Right atrium auricular region (tissue), 2 donors: Measurements from ENCODE around the gene B3GAT3. TPM values are rescaled to one million over a fixed set of nuclear protein-coding genes. Genes with fewer than 3 reads are reported as not detected.
"Not testable (repeated sequence)": the region's sequence is repeated elsewhere in the genome, so short reads cannot be mapped to it uniquely, and the experiment has no call there.

ENCODE experiments used
- DNase-seq: peaks from one replicate; pipeline ENCODE4 v3.0.0-alpha.2; 2019; ENCODE audit warnings: low spot score
- H3K27ac ChIP-seq, 2 donors: fragments of 200-600 bp; sonication (generic); 1 replicate in 1 of 2; 2 replicates in 1 of 2; pipeline ENCODE4 v1.5.1; 2016 to 2019
- H3K27me3 ChIP-seq, 2 donors: fragments of 200-600 bp; sonication (generic); one replicate each; pipeline versions ENCODE4 v1.5.1 to v1.6.0; 2017 to 2019
- H3K36me3 ChIP-seq: fragments of 200-600 bp; sonication (generic); one replicate; pipeline ENCODE4 v1.5.1; 2016
- H3K4me1 ChIP-seq, 2 donors: fragments of 200-600 bp; sonication (generic); one replicate each; pipeline versions ENCODE4 v1.5.1 to v1.6.0; 2017 to 2019
- H3K4me3 ChIP-seq, 2 donors: fragments of 200-600 bp; sonication (generic); 1 replicate in 1 of 2; 2 replicates in 1 of 2; pipeline ENCODE4 v1.5.1; 2017 to 2019; ENCODE audit warnings: mild to moderate bottlenecking in 1 of 2, moderate library complexity in 1 of 2
- H3K9me3 ChIP-seq, 2 donors: fragments of 200-600 bp; sonication (generic); one replicate each; pipeline ENCODE4 v1.5.1; 2019
- total RNA-seq, 2 donors: library from RNA; depleted of rRNA; stranded (reverse); fragments of >200 nt; gene quantifications; one replicate each; pipeline ENCODE4 v1.1.0, GENCODE V29; 2016
- TF ChIP-seq, protein P1 (sequence below), 2 donors: fragments of 200-600 bp; sonication (generic); IDR thresholded peaks; one replicate each; pipeline ENCODE4 v1.5.1; 2019; ENCODE audit warnings: antibody characterized with exemption in 2 of 2

Gene B3GAT3
- total RNA-seq, 2 donors from 2014 or later, result 12.7 to 14.0 TPM

DNA sequence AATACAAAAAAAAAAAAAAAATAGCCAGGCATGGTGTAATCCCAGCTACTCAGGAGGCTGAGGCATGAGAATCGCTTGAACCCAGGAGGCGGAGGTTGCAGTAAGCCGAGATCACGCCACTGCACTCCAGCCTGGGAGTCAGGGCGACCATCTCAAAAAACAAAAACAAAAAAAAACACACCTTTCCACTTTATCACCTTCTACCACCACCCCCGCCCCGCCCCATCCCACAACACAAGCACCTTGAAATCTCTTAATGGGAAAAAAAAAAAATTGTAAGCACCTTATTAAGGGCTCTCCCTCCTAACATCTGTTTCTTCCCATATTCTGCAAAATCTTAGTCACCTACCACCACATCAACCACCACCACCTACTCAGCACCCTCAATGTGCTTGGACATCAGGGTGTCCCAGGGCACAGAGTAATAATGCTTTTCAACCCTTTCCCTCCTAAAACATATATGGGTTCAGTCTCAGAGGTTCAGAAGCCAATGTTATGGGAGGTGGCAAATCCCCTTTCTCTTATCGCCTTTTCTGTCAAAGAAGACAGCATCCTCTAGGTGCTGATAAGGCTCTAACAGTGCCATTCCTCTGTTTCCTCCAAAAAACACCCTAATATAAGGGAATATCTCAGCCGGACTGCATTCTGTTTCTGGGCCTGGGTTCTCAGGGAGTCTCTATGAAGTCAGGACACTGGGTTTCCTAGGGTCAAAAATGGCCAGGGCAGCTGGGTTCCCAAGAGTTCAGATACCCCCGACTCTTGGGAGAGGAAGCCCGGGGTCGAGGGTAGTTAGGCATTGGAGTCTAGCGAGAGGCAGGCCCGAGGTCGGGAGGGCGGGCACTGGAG lies 30.6 kb upstream of the B3GAT3 start:
- no peak for DNase-seq
- TF ChIP-seq, protein P1, sequence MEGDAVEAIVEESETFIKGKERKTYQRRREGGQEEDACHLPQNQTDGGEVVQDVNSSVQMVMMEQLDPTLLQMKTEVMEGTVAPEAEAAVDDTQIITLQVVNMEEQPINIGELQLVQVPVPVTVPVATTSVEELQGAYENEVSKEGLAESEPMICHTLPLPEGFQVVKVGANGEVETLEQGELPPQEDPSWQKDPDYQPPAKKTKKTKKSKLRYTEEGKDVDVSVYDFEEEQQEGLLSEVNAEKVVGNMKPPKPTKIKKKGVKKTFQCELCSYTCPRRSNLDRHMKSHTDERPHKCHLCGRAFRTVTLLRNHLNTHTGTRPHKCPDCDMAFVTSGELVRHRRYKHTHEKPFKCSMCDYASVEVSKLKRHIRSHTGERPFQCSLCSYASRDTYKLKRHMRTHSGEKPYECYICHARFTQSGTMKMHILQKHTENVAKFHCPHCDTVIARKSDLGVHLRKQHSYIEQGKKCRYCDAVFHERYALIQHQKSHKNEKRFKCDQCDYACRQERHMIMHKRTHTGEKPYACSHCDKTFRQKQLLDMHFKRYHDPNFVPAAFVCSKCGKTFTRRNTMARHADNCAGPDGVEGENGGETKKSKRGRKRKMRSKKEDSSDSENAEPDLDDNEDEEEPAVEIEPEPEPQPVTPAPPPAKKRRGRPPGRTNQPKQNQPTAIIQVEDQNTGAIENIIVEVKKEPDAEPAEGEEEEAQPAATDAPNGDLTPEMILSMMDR (IDR thresholded peaks at IDR 0.05), result no peak

DNA sequence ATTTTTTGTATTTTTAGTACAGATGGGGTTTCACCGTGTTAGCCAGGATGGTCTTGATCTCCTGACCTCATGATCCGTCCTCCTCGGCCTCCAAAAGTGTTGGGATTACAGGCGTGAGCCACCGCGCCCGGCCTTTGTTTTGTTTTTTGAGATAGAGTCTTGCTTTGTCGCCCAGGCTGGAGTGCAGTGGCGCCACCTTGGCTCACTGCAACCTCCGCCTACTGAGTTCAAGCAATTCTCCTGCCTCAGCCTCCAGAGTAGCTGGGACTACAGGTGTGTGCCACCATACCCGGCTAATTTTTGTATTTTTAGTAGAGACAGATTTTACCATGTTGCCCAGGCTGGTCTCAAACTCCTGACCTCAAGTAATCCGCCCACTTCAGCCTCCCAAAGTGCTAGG lies 28.5 kb upstream of the B3GAT3 start:
- Histone ChIP-seq H3K4me1 (peaks cover 0 to 29% of the 10 kb centered on the region in 2 donors), H3K36me3 (peaks cover 20% of the 10 kb centered on the region)
- H3K27ac ChIP-seq, H3K9me3 ChIP-seq, H3K4me3 ChIP-seq, H3K27me3 ChIP-seq, DNase-seq: not testable (repeated sequence)

More for the DNA sequence above, 30.6 kb upstream of the B3GAT3 start:
- Histone ChIP-seq H3K36me3 (peaks cover 20% of the 10 kb centered on the region), H3K9me3 (no peaks in the 10 kb centered on the region), H3K4me3 (peak overlapping the region; percentile 91 to 93), H3K27me3 (no peaks in the 10 kb centered on the region), H3K4me1 (peaks cover 0 to 15% of the 10 kb centered on the region in 2 donors), H3K27ac (peak overlapping the region; percentile 89 to 90)

DNA sequence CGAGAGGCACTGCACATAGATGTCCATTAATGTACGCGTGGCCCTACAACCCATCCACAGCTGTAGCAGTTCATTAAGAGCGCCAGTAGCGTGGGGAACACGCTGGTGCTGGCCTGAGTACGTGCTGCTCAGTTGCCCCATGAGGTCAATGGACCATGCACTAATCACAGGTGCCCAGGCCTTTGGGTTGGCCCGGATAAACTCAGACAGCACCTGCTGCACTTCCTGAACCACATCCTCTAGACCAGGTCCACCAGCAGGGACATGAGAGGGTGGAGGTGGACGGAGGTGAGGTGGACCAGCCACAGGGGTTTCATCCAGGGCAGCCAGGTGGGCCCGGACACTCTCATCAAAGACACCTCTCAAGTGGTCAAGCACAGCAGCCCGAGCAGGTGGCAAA lies 27.7 kb upstream of the B3GAT3 start:
- TF ChIP-seq, protein P1 (IDR thresholded peaks at IDR 0.05), result no peak
- Histone ChIP-seq H3K9me3 (no peaks in the 10 kb centered on the region), H3K4me3 (no peak overlapping the region), H3K27me3 (no peaks in the 10 kb centered on the region), H3K27ac (no peak overlapping the region), H3K36me3 (peaks cover 20% of the 10 kb centered on the region), H3K4me1 (peaks cover 0 to 37% of the 10 kb centered on the region in 2 donors)
- no peak for DNase-seq

DNA sequence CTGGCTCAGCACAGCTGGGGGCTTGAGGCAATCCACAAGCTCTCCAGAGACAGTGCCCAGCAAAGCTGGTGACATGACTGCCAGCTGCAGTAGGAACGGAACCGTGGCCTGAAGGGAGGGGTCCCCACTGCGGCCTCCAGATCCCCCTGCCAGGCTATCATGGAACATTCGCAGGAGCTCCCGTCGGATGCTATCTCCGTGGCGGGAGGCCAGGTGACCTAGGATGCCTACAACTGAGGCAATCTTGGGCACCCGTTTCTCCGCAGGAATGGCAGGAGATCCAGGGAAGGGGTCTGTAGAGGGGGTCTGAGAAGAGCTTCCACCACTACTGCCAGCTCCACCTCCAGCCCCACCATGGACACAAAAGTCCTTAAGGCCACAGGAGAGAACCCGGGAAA lies 27.2 kb upstream of the B3GAT3 start:
- DNase-seq, result no peak
- H3K27ac ChIP-seq, result no peak overlapping the region
- peaks cover 20% of the 10 kb centered on the region for H3K36me3 ChIP-seq
- TF ChIP-seq, protein P1 (IDR thresholded peaks at IDR 0.05), result no peak
- no peaks in the 10 kb centered on the region for H3K9me3 ChIP-seq
- no peak overlapping the region for H3K4me3 ChIP-seq
- H3K4me1 ChIP-seq, result peaks cover 0 to 42% of the 10 kb centered on the region in 2 donors
- no peaks in the 10 kb centered on the region for H3K27me3 ChIP-seq

DNA sequence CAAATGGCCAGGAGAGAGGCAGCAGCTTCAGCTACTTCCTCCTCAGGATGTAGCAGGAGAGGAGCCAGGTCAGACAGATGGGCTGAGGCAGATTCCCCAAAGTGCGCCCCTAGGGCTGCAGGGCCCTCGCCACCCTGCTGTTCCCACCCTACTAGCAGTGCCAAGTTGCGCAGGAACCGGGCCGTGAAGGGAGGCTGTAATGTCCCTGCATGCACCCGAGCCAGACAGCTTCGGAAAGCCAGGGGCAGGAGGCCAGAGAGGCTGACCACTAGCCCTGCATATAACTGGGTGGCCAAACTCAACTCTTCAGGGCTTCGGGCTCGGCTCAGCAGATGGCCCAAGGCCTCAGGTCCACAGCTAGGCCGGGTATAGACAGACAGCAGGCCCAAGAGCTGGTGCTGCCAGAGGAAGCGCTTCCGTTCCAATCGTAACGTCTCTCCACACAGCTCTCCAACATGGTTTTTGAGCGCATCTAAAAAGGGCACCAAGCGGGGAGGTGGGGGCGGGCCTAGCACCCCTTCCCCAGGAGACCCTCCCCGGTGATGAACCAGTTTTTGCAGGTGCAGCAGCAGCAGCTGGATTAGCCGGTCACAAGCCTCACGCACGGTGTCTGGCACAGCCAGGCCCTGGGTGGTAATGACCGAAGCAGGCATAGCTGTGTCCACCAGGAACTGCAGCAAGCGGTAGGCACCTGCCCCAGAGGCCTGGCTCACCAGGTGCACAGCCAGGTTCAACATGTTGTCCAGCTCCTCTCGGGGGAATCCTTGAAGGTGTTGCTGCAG lies 26.6 kb upstream of the B3GAT3 start:
- Histone ChIP-seq H3K4me1 (peaks cover 0 to 42% of the 10 kb centered on the region in 2 donors), H3K36me3 (peaks cover 20% of the 10 kb centered on the region), H3K27me3 (no peaks in the 10 kb centered on the region), H3K9me3 (no peaks in the 10 kb centered on the region), H3K27ac (no peak overlapping the region), H3K4me3 (no peak overlapping the region)
- TF ChIP-seq, protein P1 (IDR thresholded peaks at IDR 0.05), result no peak
- DNase-seq, result no peak

DNA sequence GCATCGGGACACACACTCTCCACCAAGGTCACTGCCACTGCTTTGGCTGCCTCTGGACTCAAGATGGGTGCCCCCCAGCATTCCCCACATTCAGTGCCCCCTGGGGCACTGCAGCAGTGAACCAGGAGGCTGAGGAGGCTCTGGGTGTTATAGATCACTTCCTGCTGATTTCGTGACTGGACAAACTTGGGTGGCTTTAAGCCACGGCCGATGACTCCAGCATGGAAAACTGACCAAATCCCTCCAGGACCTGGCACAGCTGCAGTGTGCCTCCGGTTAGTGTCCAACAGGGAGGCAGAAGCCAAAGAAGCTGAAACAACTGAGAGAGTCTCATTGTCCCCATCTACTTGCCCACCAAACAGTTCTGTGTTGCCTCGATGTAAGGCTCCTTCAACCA lies 25.8 kb upstream of the B3GAT3 start:
- TF ChIP-seq, protein P1 (IDR thresholded peaks at IDR 0.05), result no peak
- Histone ChIP-seq H3K4me3 (no peak overlapping the region), H3K36me3 (peaks cover 27% of the 10 kb centered on the region), H3K27ac (no peak overlapping the region), H3K9me3 (no peaks in the 10 kb centered on the region), H3K4me1 (peaks cover 0 to 41% of the 10 kb centered on the region in 2 donors), H3K27me3 (no peaks in the 10 kb centered on the region)
- DNase-seq, result no peak
